Upper lobe of left lung (tissue), 6 donors: ENCODE results near the gene RAN. TPM values are rescaled to one million over a fixed set of nuclear protein-coding genes. Genes with fewer than 3 reads are reported as not detected.

Experiments
- ATAC-seq, 2 donors: fragments of 200-7000 bp; cut with Tn5 transposase; one replicate each; pipeline ENCODE4 v1.9.1; 2022; ENCODE audit warnings: mild to moderate bottlenecking in 2 of 2, moderate library complexity in 2 of 2; ENCODE audit not compliant: low FRiP score in 2 of 2
- DNase-seq, 2 donors: peaks; one replicate each; pipeline ENCODE4 v3.0.0-alpha.2; 2019 to 2020
- H3K27ac ChIP-seq, 4 donors: fragments of 200-600 bp; sonication (generic); one replicate each; pipeline ENCODE4 v1.5.1; 2016 to 2019
- H3K27me3 ChIP-seq, 4 donors: fragments of 200-600 bp; sonication (generic); one replicate each; pipeline ENCODE4 v1.5.1; 2017 to 2019
- H3K36me3 ChIP-seq, 4 donors: fragments of 200-600 bp; sonication (generic); one replicate each; pipeline ENCODE4 v1.5.1; 2016 to 2019
- H3K4me1 ChIP-seq, 4 donors: fragments of 200-600 bp; sonication (generic); one replicate each; pipeline ENCODE4 v1.5.1; 2018 to 2019
- H3K4me3 ChIP-seq, 4 donors: fragments of 200-600 bp; sonication (generic); one replicate each; pipeline ENCODE4 v1.5.1; 2017 to 2019; ENCODE audit warnings: mild to moderate bottlenecking in 2 of 4, moderate library complexity in 1 of 4
- H3K9me3 ChIP-seq, 4 donors: fragments of 200-600 bp; sonication (generic); one replicate each; pipeline ENCODE4 v1.5.1; 2018 to 2019
- CTCF ChIP-seq, 6 experiments: fragments of 450-650 bp in 4 of 6; fragments of 200-600 bp in 2 of 6; sonication (generic) in 2 of 6; IDR thresholded peaks; one replicate each; pipeline ENCODE4 v1.5.1; 2016 to 2019; ENCODE audit warnings: antibody characterized with exemption in 6 of 6
- EP300 ChIP-seq, 4 donors: sonication (generic); formaldehyde crosslinking; IDR thresholded peaks; one replicate each; pipeline ENCODE4 v1.5.1; 2017; ENCODE audit warnings: antibody characterized with exemption in 4 of 4, control low read depth in 2 of 4
- POLR2A ChIP-seq, 4 donors: fragments of 450-650 bp; IDR thresholded peaks; one replicate each; pipeline ENCODE4 v1.5.1; 2016 to 2017; ENCODE audit warnings: antibody characterized with exemption in 4 of 4, mild to moderate bottlenecking in 2 of 4
- POLR2AphosphoS5 ChIP-seq, 2 donors: sonication (generic); formaldehyde crosslinking; IDR thresholded peaks; one replicate each; pipeline ENCODE4 v1.5.1; 2017; ENCODE audit warnings: antibody characterized with exemption in 2 of 2
- WGBS, 2 donors: methylation state at CpG; one replicate each; pipeline ENCODE4 v1.1.5; 2017 to 2018; 5-methylcytosine and 5-hydroxymethylcytosine counted together
- total RNA-seq, 6 donors: library from RNA; depleted of rRNA in 4 of 6; stranded (reverse); fragments of >200 nt in 4 of 6; gene quantifications; one replicate each; pipeline versions ENCODE4 v1.1.0 to v1.2.1, GENCODE V29; 2016 to 2021
- donor health status: DM: no; HTN: no; CAD: no; lungs with moderate emphysema.
- donor health status: DM: no; HTN: yes; CAD: no; lungs with severe emphysema.

Gene RAN
- total RNA-seq, 6 donors from 2014 or later: 75.4 to 406 (median 188) TPM

GRCh38 chr12:130919086-130919485, 47.2 kb downstream of the RAN start:
- DNase-seq: no peak
- Histone ChIP-seq H3K27me3 (no peaks in the 10 kb centered on the region), H3K4me3 (no peak overlapping the region), H3K4me1 (peaks cover 10 to 21% (median 14%) of the 10 kb centered on the region in 4 donors), H3K27ac (no peak overlapping the region), H3K36me3 (no peaks in the 10 kb centered on the region), H3K9me3 (no peaks in the 10 kb centered on the region)
- ATAC-seq: no peak
- WGBS, 2 donors: 34 to 53% methylated on average over 1 of the region's 1 CpG
- TF ChIP-seq EP300 (IDR thresholded peaks at IDR 0.05) (no peak), POLR2AphosphoS5 (IDR thresholded peaks at IDR 0.05) (no peak), CTCF (IDR thresholded peaks at IDR 0.05) (no peak), POLR2A (IDR thresholded peaks at IDR 0.05) (no peak)

- no peaks in the 10 kb centered on the region for H3K36me3 ChIP-seq
- no peak for ATAC-seq
These were observed 48.3 kb downstream of the RAN start for GRCh38 chr12:130920119-130920703.

DNA sequence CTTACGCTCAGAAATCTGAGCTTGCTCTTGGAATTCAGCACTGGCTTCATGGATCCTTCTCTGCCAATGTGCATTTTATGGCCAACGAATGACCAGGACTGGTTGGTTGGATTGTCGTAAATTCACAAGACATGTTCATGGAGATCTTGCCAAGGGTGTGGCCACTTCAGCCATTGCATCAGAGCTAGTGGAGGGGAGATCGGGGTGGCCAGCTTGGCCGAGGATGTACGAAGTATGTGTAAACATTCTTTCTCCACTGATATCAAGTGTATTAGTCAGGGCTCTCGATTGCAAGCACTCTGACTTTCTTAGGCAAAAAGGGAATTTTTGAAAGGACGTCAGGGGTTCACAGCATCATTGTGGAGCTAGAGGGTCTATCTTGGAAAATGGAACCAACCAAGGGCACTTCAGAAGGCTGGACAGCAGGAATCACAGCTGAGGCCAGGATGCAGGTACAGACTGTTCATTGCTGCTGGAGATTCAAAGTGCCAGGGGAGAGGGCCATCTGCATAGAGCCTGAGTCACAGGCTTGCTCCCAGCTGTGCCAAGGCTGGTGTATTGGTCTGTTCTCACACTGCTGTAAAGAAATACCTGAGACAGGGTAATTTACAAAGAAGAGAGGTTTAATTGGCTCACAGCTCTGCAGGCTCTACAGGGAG, 49.0 kb downstream of the RAN start:
- H3K4me3 ChIP-seq: no peak overlapping the region
- no peaks in the 10 kb centered on the region for H3K9me3 ChIP-seq
- H3K36me3 ChIP-seq: no peaks in the 10 kb centered on the region
- ATAC-seq (peak; percentile 80 to 84), DNase-seq (peak in 1 of 2 donors; percentile 88)
- 31 to 64% methylated on average over 8 of the region's 8 CpGs for WGBS, 2 donors
- no peaks in the 10 kb centered on the region for H3K27me3 ChIP-seq
- TF ChIP-seq POLR2AphosphoS5 (IDR thresholded peaks at IDR 0.05): peak; percentile 55 to 88
- TF ChIP-seq EP300 (IDR thresholded peaks at IDR 0.05): peak in 2 of 4 donors; percentile 80 to 88
- no peak for TF ChIP-seq CTCF (IDR thresholded peaks at IDR 0.05)
- H3K4me1 ChIP-seq: peaks cover 10 to 20% (median 14%) of the 10 kb centered on the region in 4 donors
- peak overlapping the region; percentile 26 to 72 (median 65) for H3K27ac ChIP-seq

More at GRCh38 chr12:130920119-130920703, 48.3 kb downstream of the RAN start:
- no peak for DNase-seq
- peak overlapping the region in 2 of 4 donors; percentile 26 to 67 for H3K27ac ChIP-seq
- TF ChIP-seq POLR2AphosphoS5 (IDR thresholded peaks at IDR 0.05) (no peak), POLR2A (IDR thresholded peaks at IDR 0.05) (no peak), EP300 (IDR thresholded peaks at IDR 0.05) (no peak), CTCF (IDR thresholded peaks at IDR 0.05) (no peak)
- no peaks in the 10 kb centered on the region for H3K27me3 ChIP-seq
- H3K4me3 ChIP-seq: no peak overlapping the region
- H3K4me1 ChIP-seq: peaks cover 10 to 21% (median 14%) of the 10 kb centered on the region in 4 donors
- 92 to 93% methylated on average over 14 to 15 of the region's 15 CpGs for WGBS, 2 donors
- no peaks in the 10 kb centered on the region for H3K9me3 ChIP-seq

GRCh38 chr12:130922511-130922953, 50.7 kb downstream of the RAN start:
- peak in 1 of 2 donors; percentile 63 for ATAC-seq
- 63 to 75% methylated on average over 4 of the region's 4 CpGs for WGBS, 2 donors

More at GRCh38 chr12:130922511-130922953, 50.7 kb downstream of the RAN start:
- TF ChIP-seq EP300 (IDR thresholded peaks at IDR 0.05) (no peak), CTCF (IDR thresholded peaks at IDR 0.05) (no peak), POLR2A (IDR thresholded peaks at IDR 0.05) (no peak), POLR2AphosphoS5 (IDR thresholded peaks at IDR 0.05) (no peak)
- Histone ChIP-seq H3K36me3 (no peaks in the 10 kb centered on the region), H3K4me1 (peaks cover 0 to 12% (median 11%) of the 10 kb centered on the region in 4 donors), H3K4me3 (no peak overlapping the region), H3K27ac (peak overlapping the region in 1 of 4 donors; percentile 10), H3K9me3 (no peaks in the 10 kb centered on the region), H3K27me3 (no peaks in the 10 kb centered on the region)
- no peak for DNase-seq
